GM19467 (cell line): ENCODE measurements around the gene FAM20A.
"Not testable (repeated sequence)": the region's sequence is repeated elsewhere in the genome, so short reads cannot be mapped to it uniquely, and the experiment has no call there.

Source experiments
- ATAC-seq: cut with Tn5 transposase; IDR thresholded peaks from one replicate; pipeline ENCODE4 v1.9.1; 2021; ENCODE audit warnings: mild to moderate bottlenecking, moderate library complexity; ENCODE audit not compliant: unreplicated experiment

The FAM20A gene

GRCh38 chr17:68592682-68593641, 8.2 kb downstream of the FAM20A start:
- ATAC-seq, result no peak

- no peak for ATAC-seq
These were observed 9.2 kb downstream of the FAM20A start for GRCh38 chr17:68592009-68592408.

GRCh38 chr17:68591583-68591982, 9.6 kb downstream of the FAM20A start:
- no peak for ATAC-seq

- no peak for ATAC-seq
These were observed 12.1 kb downstream of the FAM20A start for GRCh38 chr17:68589086-68589485.

GRCh38 chr17:68588362-68588761, 12.8 kb downstream of the FAM20A start:
- ATAC-seq, result no peak

- no peak for ATAC-seq
These were observed 13.3 kb downstream of the FAM20A start for GRCh38 chr17:68587847-68588246.

GRCh38 chr17:68587026-68587425, 14.1 kb downstream of the FAM20A start:
- ATAC-seq, result no peak

GRCh38 chr17:68585643-68586042, 15.5 kb downstream of the FAM20A start:
- no peak for ATAC-seq

GRCh38 chr17:68584581-68585303, 16.4 kb downstream of the FAM20A start:
- ATAC-seq, result no peak

- not testable (repeated sequence) for ATAC-seq
These were observed 18.3 kb downstream of the FAM20A start for GRCh38 chr17:68582867-68583266.

GRCh38 chr17:68581863-68582645, 19.1 kb downstream of the FAM20A start:
- no peak for ATAC-seq

- no peak for ATAC-seq
These were observed 20.9 kb downstream of the FAM20A start for GRCh38 chr17:68580236-68580770.

GRCh38 chr17:68579194-68579927, 21.8 kb downstream of the FAM20A start:
- no peak for ATAC-seq

- no peak for ATAC-seq
These were observed 22.9 kb downstream of the FAM20A start for GRCh38 chr17:68578236-68578635.

GRCh38 chr17:68577497-68577821, 23.7 kb downstream of the FAM20A start:
- no peak for ATAC-seq

GRCh38 chr17:68576811-68577496, 24.2 kb downstream of the FAM20A start:
- ATAC-seq, result no peak

- ATAC-seq, result no peak
These were observed 25.0 kb downstream of the FAM20A start for GRCh38 chr17:68576137-68576536.

- no peak for ATAC-seq
These were observed 27.8 kb downstream of the FAM20A start for GRCh38 chr17:68573338-68573737.

- ATAC-seq, result no peak
These were observed 28.9 kb downstream of the FAM20A start for GRCh38 chr17:68572138-68572842.
